ENCODE measurements around the gene SASH1. TPM values are rescaled to one million over a fixed set of nuclear protein-coding genes. Genes with fewer than 3 reads are reported as not detected.
"Not testable (repeated sequence)": the region's sequence is repeated elsewhere in the genome, so short reads cannot be mapped to it uniquely, and the experiment has no call there.

SASH1 gene
- total RNA-seq, 1 donor, result 71.7 TPM

DNA sequence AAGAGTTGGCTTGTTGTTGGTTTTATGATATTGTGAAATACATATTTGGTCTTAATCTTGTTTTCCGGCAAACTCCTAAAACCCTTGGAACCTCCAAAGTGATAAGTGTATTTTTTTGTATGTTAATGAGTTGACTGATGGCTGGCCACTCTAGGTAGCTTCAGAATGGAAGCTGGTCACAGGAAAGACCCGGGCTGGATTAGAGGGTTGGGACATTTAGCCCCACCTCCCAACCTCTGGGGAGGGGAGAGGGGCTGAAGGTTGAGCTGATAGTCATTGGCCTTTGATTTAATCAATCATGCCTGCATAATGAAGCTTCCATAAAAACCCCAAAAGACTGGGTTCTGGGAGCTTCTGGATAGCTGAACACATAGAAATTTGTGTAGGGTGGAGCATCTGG lies 42.7 kb downstream of the SASH1 start:
- Histone ChIP-seq H3K27me3 (ENCODE audit: insufficient read depth, low read length) (no peaks in the 10 kb centered on the region), H3K27ac (ENCODE audit: low read depth, low read length) (no peak overlapping the region), H2AFZ (ENCODE audit: low read length) (no peak overlapping the region), H3K9me3 (ENCODE audit: low read depth, low read length) (no peaks in the 10 kb centered on the region), H3K4me2 (ENCODE audit: insufficient read depth, low read length) (no peak overlapping the region), H3K36me3 (ENCODE audit: insufficient read depth, low read length) (no peaks in the 10 kb centered on the region), H3K4me1 (ENCODE audit: insufficient read depth, low read length) (peaks cover 8% of the 10 kb centered on the region), H4K20me1 (ENCODE audit: insufficient read depth, low read length) (peaks cover 10% of the 10 kb centered on the region), H3K4me3 (ENCODE audit: insufficient read depth, low read length) (no peak overlapping the region), H3K79me2 (ENCODE audit: insufficient read depth, low read length) (peaks cover 16% of the 10 kb centered on the region)
- TF ChIP-seq, protein P1, sequence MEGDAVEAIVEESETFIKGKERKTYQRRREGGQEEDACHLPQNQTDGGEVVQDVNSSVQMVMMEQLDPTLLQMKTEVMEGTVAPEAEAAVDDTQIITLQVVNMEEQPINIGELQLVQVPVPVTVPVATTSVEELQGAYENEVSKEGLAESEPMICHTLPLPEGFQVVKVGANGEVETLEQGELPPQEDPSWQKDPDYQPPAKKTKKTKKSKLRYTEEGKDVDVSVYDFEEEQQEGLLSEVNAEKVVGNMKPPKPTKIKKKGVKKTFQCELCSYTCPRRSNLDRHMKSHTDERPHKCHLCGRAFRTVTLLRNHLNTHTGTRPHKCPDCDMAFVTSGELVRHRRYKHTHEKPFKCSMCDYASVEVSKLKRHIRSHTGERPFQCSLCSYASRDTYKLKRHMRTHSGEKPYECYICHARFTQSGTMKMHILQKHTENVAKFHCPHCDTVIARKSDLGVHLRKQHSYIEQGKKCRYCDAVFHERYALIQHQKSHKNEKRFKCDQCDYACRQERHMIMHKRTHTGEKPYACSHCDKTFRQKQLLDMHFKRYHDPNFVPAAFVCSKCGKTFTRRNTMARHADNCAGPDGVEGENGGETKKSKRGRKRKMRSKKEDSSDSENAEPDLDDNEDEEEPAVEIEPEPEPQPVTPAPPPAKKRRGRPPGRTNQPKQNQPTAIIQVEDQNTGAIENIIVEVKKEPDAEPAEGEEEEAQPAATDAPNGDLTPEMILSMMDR (IDR thresholded peaks at IDR 0.05; ENCODE audit: extremely low read depth, low read depth, low read length), result no peak
- no peak for DNase-seq (ENCODE audit: insufficient read length, low spot score, missing footprints)

DNA sequence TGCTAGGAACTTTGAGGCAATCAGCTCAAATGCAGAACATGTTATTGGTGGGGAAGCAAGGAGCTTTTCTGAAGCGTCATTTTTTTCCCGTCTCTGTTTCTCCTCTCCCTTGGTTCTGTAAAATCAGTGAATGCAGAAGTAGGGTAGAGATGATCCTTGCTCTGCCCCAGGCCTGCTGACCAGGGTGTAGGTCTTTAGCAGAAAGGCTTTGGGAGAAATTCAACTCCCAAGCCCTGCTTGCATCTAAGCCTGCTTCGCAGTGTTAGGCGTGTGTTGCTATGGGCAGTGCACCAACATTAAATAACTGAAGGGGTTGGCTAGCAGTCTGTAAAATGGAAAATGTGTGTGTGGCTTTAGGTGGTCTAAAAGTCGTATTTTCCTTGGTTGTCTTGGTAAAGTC lies 45.9 kb downstream of the SASH1 start:
- H3K79me2 ChIP-seq (ENCODE audit: insufficient read depth, low read length), result peaks cover 9% of the 10 kb centered on the region
- no peak overlapping the region for H3K4me2 ChIP-seq (ENCODE audit: insufficient read depth, low read length)
- H3K9me3 ChIP-seq (ENCODE audit: low read depth, low read length), result no peaks in the 10 kb centered on the region
- no peaks in the 10 kb centered on the region for H3K4me1 ChIP-seq (ENCODE audit: insufficient read depth, low read length)
- H3K36me3 ChIP-seq (ENCODE audit: insufficient read depth, low read length), result no peaks in the 10 kb centered on the region
- H4K20me1 ChIP-seq (ENCODE audit: insufficient read depth, low read length), result peaks cover 7% of the 10 kb centered on the region
- no peaks in the 10 kb centered on the region for H3K27me3 ChIP-seq (ENCODE audit: insufficient read depth, low read length)
- no peak for DNase-seq (ENCODE audit: insufficient read length, low spot score, missing footprints)
- TF ChIP-seq, protein P1 (IDR thresholded peaks at IDR 0.05; ENCODE audit: extremely low read depth, low read depth, low read length), result no peak
- H2AFZ ChIP-seq (ENCODE audit: low read length), result no peak overlapping the region
- no peak overlapping the region for H3K4me3 ChIP-seq (ENCODE audit: insufficient read depth, low read length)
- H3K27ac ChIP-seq (ENCODE audit: low read depth, low read length), result no peak overlapping the region

DNA sequence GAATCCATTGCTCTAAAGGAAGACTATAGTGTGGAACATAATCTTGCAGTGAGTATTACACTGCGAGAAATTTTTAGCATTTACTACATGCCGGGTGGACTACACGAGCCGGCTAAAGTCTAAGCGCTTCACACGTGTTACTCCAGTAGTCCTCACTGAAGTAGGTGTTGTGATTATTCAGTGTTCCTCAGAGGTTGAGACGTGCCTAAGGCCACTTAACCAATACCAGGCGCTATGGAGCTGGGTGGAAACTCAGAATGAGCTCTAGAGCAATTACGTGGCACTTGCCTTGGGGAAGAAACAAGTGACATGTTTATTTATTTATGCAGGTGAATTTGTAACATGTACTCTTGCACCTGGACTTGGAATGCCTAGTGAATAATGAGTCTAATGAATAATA lies 46.4 kb downstream of the SASH1 start:
- H3K27me3 ChIP-seq (ENCODE audit: insufficient read depth, low read length), result no peaks in the 10 kb centered on the region
- TF ChIP-seq, protein P1 (IDR thresholded peaks at IDR 0.05; ENCODE audit: extremely low read depth, low read depth, low read length), result no peak
- no peak for DNase-seq (ENCODE audit: insufficient read length, low spot score, missing footprints)
- no peak overlapping the region for H3K4me3 ChIP-seq (ENCODE audit: insufficient read depth, low read length)
- no peaks in the 10 kb centered on the region for H3K4me1 ChIP-seq (ENCODE audit: insufficient read depth, low read length)
- H3K4me2 ChIP-seq (ENCODE audit: insufficient read depth, low read length), result no peak overlapping the region
- peaks cover 7% of the 10 kb centered on the region for H4K20me1 ChIP-seq (ENCODE audit: insufficient read depth, low read length)
- H2AFZ ChIP-seq (ENCODE audit: low read length), result no peak overlapping the region
- H3K79me2 ChIP-seq (ENCODE audit: insufficient read depth, low read length), result peaks cover 9% of the 10 kb centered on the region
- no peak overlapping the region for H3K27ac ChIP-seq (ENCODE audit: low read depth, low read length)
- H3K9me3 ChIP-seq (ENCODE audit: low read depth, low read length), result no peaks in the 10 kb centered on the region
- no peaks in the 10 kb centered on the region for H3K36me3 ChIP-seq (ENCODE audit: insufficient read depth, low read length)

DNA sequence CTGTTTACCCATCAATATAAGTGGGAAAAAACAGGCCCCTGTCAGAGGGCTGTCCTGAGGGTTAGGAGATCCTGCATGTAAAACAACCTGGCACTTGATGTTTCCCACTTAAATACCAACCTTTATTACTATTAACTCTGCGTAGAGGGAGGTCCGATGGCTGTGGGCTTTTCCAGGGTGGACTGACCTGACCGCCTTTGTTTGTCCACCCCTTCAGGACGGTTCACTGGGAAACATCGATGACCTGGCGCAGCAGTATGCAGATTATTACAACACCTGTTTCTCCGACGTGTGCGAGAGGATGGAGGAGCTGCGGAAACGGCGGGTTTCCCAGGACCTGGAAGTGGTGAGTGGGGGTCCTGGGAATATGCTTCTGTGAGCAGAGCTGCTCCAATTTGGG lies 47.3 kb downstream of the SASH1 start:
- H3K27me3 ChIP-seq (ENCODE audit: insufficient read depth, low read length), result no peaks in the 10 kb centered on the region
- TF ChIP-seq, protein P1 (IDR thresholded peaks at IDR 0.05; ENCODE audit: extremely low read depth, low read depth, low read length), result no peak
- H3K4me3 ChIP-seq (ENCODE audit: insufficient read depth, low read length), result no peak overlapping the region
- peaks cover 5% of the 10 kb centered on the region for H4K20me1 ChIP-seq (ENCODE audit: insufficient read depth, low read length)
- H3K4me1 ChIP-seq (ENCODE audit: insufficient read depth, low read length), result peaks cover 2% of the 10 kb centered on the region
- peaks cover 9% of the 10 kb centered on the region for H3K79me2 ChIP-seq (ENCODE audit: insufficient read depth, low read length)
- H2AFZ ChIP-seq (ENCODE audit: low read length), result no peak overlapping the region
- no peak overlapping the region for H3K4me2 ChIP-seq (ENCODE audit: insufficient read depth, low read length)
- no peak overlapping the region for H3K27ac ChIP-seq (ENCODE audit: low read depth, low read length)
- H3K36me3 ChIP-seq (ENCODE audit: insufficient read depth, low read length), result no peaks in the 10 kb centered on the region
- H3K9me3 ChIP-seq (ENCODE audit: low read depth, low read length), result no peaks in the 10 kb centered on the region
- no peak for DNase-seq (ENCODE audit: insufficient read length, low spot score, missing footprints)

DNA sequence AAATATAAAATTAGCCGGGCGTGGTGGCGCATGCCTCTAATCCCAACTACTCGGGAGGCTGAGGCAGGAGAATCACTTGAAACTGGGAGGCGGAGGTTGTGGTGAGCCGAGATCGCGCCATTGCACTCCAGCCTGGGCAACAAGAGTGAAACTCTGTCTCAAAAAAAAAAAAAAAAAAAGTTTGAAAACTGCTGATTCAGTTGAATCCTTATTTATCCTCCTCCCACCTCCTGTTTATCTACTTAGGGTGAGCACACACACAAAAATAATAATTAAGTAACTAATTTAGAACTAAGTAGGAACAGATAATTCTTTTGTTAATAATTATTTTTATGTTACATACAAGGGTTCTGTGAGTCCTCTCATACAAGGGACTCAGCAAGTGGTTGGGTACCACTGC lies 49.5 kb downstream of the SASH1 start:
- H3K27me3 ChIP-seq (ENCODE audit: insufficient read depth, low read length); H2AFZ ChIP-seq (ENCODE audit: low read length); H3K79me2 ChIP-seq (ENCODE audit: insufficient read depth, low read length); H3K9me3 ChIP-seq (ENCODE audit: low read depth, low read length); H3K36me3 ChIP-seq (ENCODE audit: insufficient read depth, low read length); H4K20me1 ChIP-seq (ENCODE audit: insufficient read depth, low read length); H3K27ac ChIP-seq (ENCODE audit: low read depth, low read length); H3K4me3 ChIP-seq (ENCODE audit: insufficient read depth, low read length); H3K4me1 ChIP-seq (ENCODE audit: insufficient read depth, low read length); DNase-seq (ENCODE audit: insufficient read length, low spot score, missing footprints); H3K4me2 ChIP-seq (ENCODE audit: insufficient read depth, low read length): not testable (repeated sequence)

Data from osteoblast (primary cell).